Measurements from ENCODE around the gene B3GNT3. TPM values are rescaled to one million over a fixed set of nuclear protein-coding genes. Genes with fewer than 3 reads are reported as not detected.
"Not testable (repeated sequence)": the region's sequence is repeated elsewhere in the genome, so short reads cannot be mapped to it uniquely, and the experiment has no call there.

B3GNT3 gene
- total RNA-seq, 1 experiment from 2014 or later: not detected

- DNase-seq (ENCODE audit: low spot score): no peak
Observed at GRCh38 chr19:17796838-17797423, 2.0 kb downstream of the B3GNT3 start.

GRCh38 chr19:17797424-17798201 is 2.7 kb downstream of the B3GNT3 start:
- DNase-seq (ENCODE audit: low spot score): peak; percentile 77

- DNase-seq (ENCODE audit: low spot score): not testable (repeated sequence)
Observed at GRCh38 chr19:17798599-17798998, 3.7 kb downstream of the B3GNT3 start.

GRCh38 chr19:17802137-17802858 is 7.4 kb downstream of the B3GNT3 start:
- DNase-seq (ENCODE audit: low spot score): no peak

- DNase-seq (ENCODE audit: low spot score): peak; percentile 38
Observed at GRCh38 chr19:17803264-17803896, 8.4 kb downstream of the B3GNT3 start.

- DNase-seq (ENCODE audit: low spot score): no peak
Observed at GRCh38 chr19:17805427-17805826, 10.5 kb downstream of the B3GNT3 start.

GRCh38 chr19:17806945-17807344 is 12.0 kb downstream of the B3GNT3 start:
- DNase-seq (ENCODE audit: low spot score): peak; percentile 46

GRCh38 chr19:17807731-17808316 is 12.9 kb downstream of the B3GNT3 start:
- no peak for DNase-seq (ENCODE audit: low spot score)

GRCh38 chr19:17811103-17811502 is 16.2 kb downstream of the B3GNT3 start:
- no peak for DNase-seq (ENCODE audit: low spot score)

- no peak for DNase-seq (ENCODE audit: low spot score)
Observed at GRCh38 chr19:17811681-17812080, 16.7 kb downstream of the B3GNT3 start.

GRCh38 chr19:17812099-17812498 is 17.2 kb downstream of the B3GNT3 start:
- no peak for DNase-seq (ENCODE audit: low spot score)

- no peak for DNase-seq (ENCODE audit: low spot score)
Observed at GRCh38 chr19:17817668-17818363, 22.9 kb downstream of the B3GNT3 start.

- DNase-seq (ENCODE audit: low spot score): no peak
Observed at GRCh38 chr19:17821190-17821589, 26.3 kb downstream of the B3GNT3 start, which contains the start of gene INSL3. TSS of gene INSL3 (minus strand) at chr19:17821519. CDS start at chr19:17821506, 13 bp downstream.

- no peak for DNase-seq (ENCODE audit: low spot score)
Observed at GRCh38 chr19:17824339-17824738, 29.4 kb downstream of the B3GNT3 start.

GRCh38 chr19:17826508-17827056 is 31.6 kb downstream of the B3GNT3 start:
- DNase-seq (ENCODE audit: low spot score): no peak

- DNase-seq (ENCODE audit: low spot score): peak; percentile 80
Observed at GRCh38 chr19:17829855-17830566, 35.1 kb downstream of the B3GNT3 start.

- peak; percentile 77 for DNase-seq (ENCODE audit: low spot score)
Observed at GRCh38 chr19:17830567-17831418, 35.9 kb downstream of the B3GNT3 start.

- DNase-seq (ENCODE audit: low spot score): no peak
Observed at GRCh38 chr19:17831419-17831888, 36.5 kb downstream of the B3GNT3 start.

Measured in A172 (cell line).